Measurements from ENCODE around the gene LRRC10B. TPM values are rescaled to one million over a fixed set of nuclear protein-coding genes. Genes with fewer than 3 reads are reported as not detected.
A peak's percentile ranks its signal among the peaks of the same experiment; 100 is the strongest.

LRRC10B gene
- total RNA-seq, 2 donors from 2014 or later, result not detected

GRCh38 chr11:61510166-61510919 lies 1.8 kb downstream of the LRRC10B start:
- no peak for ATAC-seq (replicated peaks)
- Mint-ChIP-seq H3K4me1 (no peaks in the 10 kb centered on the region), H3K4me3 (peak overlapping the region; percentile 32), H3K9me3 (no peaks in the 10 kb centered on the region), H3K36me3 (ENCODE audit: low read depth) (no peaks in the 10 kb centered on the region), H3K27ac (no peak overlapping the region), H3K27me3 (peaks cover 25% of the 10 kb centered on the region)

- Mint-ChIP-seq H3K4me3 (peak overlapping the region; percentile 23), H3K36me3 (ENCODE audit: low read depth) (no peaks in the 10 kb centered on the region), H3K27me3 (peaks cover 25% of the 10 kb centered on the region), H3K27ac (no peak overlapping the region), H3K9me3 (no peaks in the 10 kb centered on the region), H3K4me1 (no peaks in the 10 kb centered on the region)
- ATAC-seq (replicated peaks), result no peak
Measured at GRCh38 chr11:61510974-61511373, 2.4 kb downstream of the LRRC10B start.

- ATAC-seq (replicated peaks), result no peak
- Mint-ChIP-seq H3K27ac (no peak overlapping the region), H3K4me1 (peaks cover under 1% of the 10 kb centered on the region), H3K36me3 (ENCODE audit: low read depth) (no peaks in the 10 kb centered on the region), H3K27me3 (peaks cover 23% of the 10 kb centered on the region), H3K9me3 (no peaks in the 10 kb centered on the region), H3K4me3 (no peak overlapping the region)
Measured at GRCh38 chr11:61511383-61511782, 2.8 kb downstream of the LRRC10B start.

- ATAC-seq (replicated peaks), result no peak
Measured at GRCh38 chr11:61512435-61512834, 3.9 kb downstream of the LRRC10B start.

GRCh38 chr11:61513143-61513765 lies 4.7 kb downstream of the LRRC10B start:
- Mint-ChIP-seq H3K27ac (no peak overlapping the region), H3K4me3 (no peak overlapping the region), H3K36me3 (ENCODE audit: low read depth) (no peaks in the 10 kb centered on the region), H3K4me1 (peaks cover 5% of the 10 kb centered on the region), H3K27me3 (peaks cover 20% of the 10 kb centered on the region), H3K9me3 (no peaks in the 10 kb centered on the region)
- no peak for ATAC-seq (replicated peaks)

More at GRCh38 chr11:61512435-61512834, 3.9 kb downstream of the LRRC10B start:
- peaks cover 22% of the 10 kb centered on the region for H3K27me3 Mint-ChIP-seq
- H3K4me3 Mint-ChIP-seq, result no peak overlapping the region
- no peaks in the 10 kb centered on the region for H3K9me3 Mint-ChIP-seq
- no peak overlapping the region for H3K27ac Mint-ChIP-seq
- peaks cover 5% of the 10 kb centered on the region for H3K4me1 Mint-ChIP-seq
- no peaks in the 10 kb centered on the region for H3K36me3 Mint-ChIP-seq (ENCODE audit: low read depth)

GRCh38 chr11:61514050-61514917 lies 5.7 kb downstream of the LRRC10B start:
- H3K27me3 Mint-ChIP-seq, result peaks cover 25% of the 10 kb centered on the region
- no peaks in the 10 kb centered on the region for H3K9me3 Mint-ChIP-seq
- no peak for ATAC-seq (replicated peaks)
- H3K4me3 Mint-ChIP-seq, result no peak overlapping the region
- peaks cover 5% of the 10 kb centered on the region for H3K4me1 Mint-ChIP-seq
- H3K36me3 Mint-ChIP-seq (ENCODE audit: low read depth), result no peaks in the 10 kb centered on the region
- H3K27ac Mint-ChIP-seq, result no peak overlapping the region

GRCh38 chr11:61515686-61516085 lies 7.1 kb downstream of the LRRC10B start:
- Mint-ChIP-seq H3K9me3 (no peaks in the 10 kb centered on the region), H3K4me3 (no peak overlapping the region), H3K4me1 (peaks cover 5% of the 10 kb centered on the region), H3K27me3 (peaks cover 27% of the 10 kb centered on the region), H3K27ac (no peak overlapping the region), H3K36me3 (ENCODE audit: low read depth) (no peaks in the 10 kb centered on the region)
- no peak for ATAC-seq (replicated peaks)

- Mint-ChIP-seq H3K9me3 (no peaks in the 10 kb centered on the region), H3K4me1 (peaks cover 5% of the 10 kb centered on the region), H3K27me3 (peaks cover 25% of the 10 kb centered on the region), H3K27ac (no peak overlapping the region), H3K36me3 (ENCODE audit: low read depth) (no peaks in the 10 kb centered on the region), H3K4me3 (peak overlapping the region; percentile 52)
- ATAC-seq (replicated peaks), result no peak
Measured at GRCh38 chr11:61516191-61516590, 7.6 kb downstream of the LRRC10B start.

- H3K9me3 Mint-ChIP-seq, result no peaks in the 10 kb centered on the region
- peak; percentile 62 for ATAC-seq (replicated peaks)
- H3K4me1 Mint-ChIP-seq, result peaks cover 5% of the 10 kb centered on the region
- no peaks in the 10 kb centered on the region for H3K36me3 Mint-ChIP-seq (ENCODE audit: low read depth)
- peaks cover 21% of the 10 kb centered on the region for H3K27me3 Mint-ChIP-seq
- peak overlapping the region; percentile 52 for H3K4me3 Mint-ChIP-seq
- H3K27ac Mint-ChIP-seq, result peak overlapping the region; percentile 45
Measured at GRCh38 chr11:61516675-61517572, 8.4 kb downstream of the LRRC10B start.

GRCh38 chr11:61518032-61518795 lies 9.7 kb downstream of the LRRC10B start:
- Mint-ChIP-seq H3K4me1 (peaks cover 5% of the 10 kb centered on the region), H3K27me3 (peaks cover 21% of the 10 kb centered on the region), H3K27ac (no peak overlapping the region), H3K36me3 (ENCODE audit: low read depth) (no peaks in the 10 kb centered on the region), H3K9me3 (no peaks in the 10 kb centered on the region), H3K4me3 (no peak overlapping the region)
- no peak for ATAC-seq (replicated peaks)

- no peak overlapping the region for H3K4me3 Mint-ChIP-seq
- peaks cover 25% of the 10 kb centered on the region for H3K27me3 Mint-ChIP-seq
- no peak overlapping the region for H3K27ac Mint-ChIP-seq
- no peaks in the 10 kb centered on the region for H3K4me1 Mint-ChIP-seq
- no peak for ATAC-seq (replicated peaks)
- H3K36me3 Mint-ChIP-seq (ENCODE audit: low read depth), result no peaks in the 10 kb centered on the region
- H3K9me3 Mint-ChIP-seq, result no peaks in the 10 kb centered on the region
Measured at GRCh38 chr11:61522881-61523280, 14.3 kb downstream of the LRRC10B start.

GRCh38 chr11:61524446-61524845 lies 15.9 kb downstream of the LRRC10B start:
- Mint-ChIP-seq H3K4me3 (no peak overlapping the region), H3K27ac (no peak overlapping the region), H3K9me3 (no peaks in the 10 kb centered on the region), H3K4me1 (no peaks in the 10 kb centered on the region), H3K36me3 (ENCODE audit: low read depth) (no peaks in the 10 kb centered on the region), H3K27me3 (peaks cover 22% of the 10 kb centered on the region)
- no peak for ATAC-seq (replicated peaks)

GRCh38 chr11:61524963-61525587 lies 16.5 kb downstream of the LRRC10B start:
- no peaks in the 10 kb centered on the region for H3K9me3 Mint-ChIP-seq
- H3K4me1 Mint-ChIP-seq, result no peaks in the 10 kb centered on the region
- no peaks in the 10 kb centered on the region for H3K36me3 Mint-ChIP-seq (ENCODE audit: low read depth)
- peak overlapping the region; percentile 3 for H3K27ac Mint-ChIP-seq
- H3K27me3 Mint-ChIP-seq, result peaks cover 21% of the 10 kb centered on the region
- H3K4me3 Mint-ChIP-seq, result no peak overlapping the region
- ATAC-seq (replicated peaks), result no peak

Data from activated T-helper 17 cell treated with anti-CD3 and anti-CD28 coated beads, Interleukin-2, amount 50 U/mL, for 72 hours (primary cell).